GM18517 (cell line): ENCODE data around the gene TYW5.

ENCODE experiments used
- ATAC-seq: cut with Tn5 transposase; IDR thresholded peaks from one replicate; pipeline ENCODE4 v1.9.1; 2021; ENCODE audit warnings: mild to moderate bottlenecking, moderate library complexity; ENCODE audit not compliant: unreplicated experiment

The TYW5 gene

GRCh38 chr2:199955339-199956061 lies at the start of gene TYW5, which contains the start of gene MAIP1:
TYW5 (minus strand) TSS chr2:199955491; CDS start chr2:199955470, 21 bp downstream.
MAIP1 (plus strand) TSS chr2:199955582; CDS start chr2:199955799, 217 bp downstream.
- ATAC-seq, result peak; percentile 87

GRCh38 chr2:200003444-200003843 lies 48.2 kb upstream of the TYW5 start:
- ATAC-seq, result no peak

GRCh38 chr2:200000444-200001163 lies 45.3 kb upstream of the TYW5 start:
- no peak for ATAC-seq

- ATAC-seq, result no peak
Measured at GRCh38 chr2:199999166-199999565, 43.9 kb upstream of the TYW5 start.

- no peak for ATAC-seq
Measured at GRCh38 chr2:199997296-199997695, 42.0 kb upstream of the TYW5 start.

GRCh38 chr2:199994896-199995295 lies 39.6 kb upstream of the TYW5 start:
- no peak for ATAC-seq

GRCh38 chr2:199994371-199994770 lies 39.1 kb upstream of the TYW5 start:
- ATAC-seq, result no peak

- no peak for ATAC-seq
Measured at GRCh38 chr2:199992296-199992695, 37.0 kb upstream of the TYW5 start.

GRCh38 chr2:199991691-199992090 lies 36.4 kb upstream of the TYW5 start:
- no peak for ATAC-seq

- no peak for ATAC-seq
Measured at GRCh38 chr2:199989822-199990221, 34.5 kb upstream of the TYW5 start.

GRCh38 chr2:199988151-199988550 lies 32.9 kb upstream of the TYW5 start:
- no peak for ATAC-seq

- ATAC-seq, result no peak
Measured at GRCh38 chr2:199987586-199987985, 32.3 kb upstream of the TYW5 start.

GRCh38 chr2:199985625-199986207 lies 30.4 kb upstream of the TYW5 start:
- ATAC-seq, result peak; percentile 66

- no peak for ATAC-seq
Measured at GRCh38 chr2:199984755-199985154, 29.5 kb upstream of the TYW5 start.

GRCh38 chr2:199984159-199984558 lies 28.9 kb upstream of the TYW5 start:
- ATAC-seq, result no peak

GRCh38 chr2:199983534-199983933 lies 28.2 kb upstream of the TYW5 start:
- no peak for ATAC-seq

- ATAC-seq, result no peak
Measured at GRCh38 chr2:199982126-199982843, 27.0 kb upstream of the TYW5 start.

GRCh38 chr2:199979832-199980628 lies 24.7 kb upstream of the TYW5 start:
- ATAC-seq, result no peak

GRCh38 chr2:199979398-199979797 lies 24.1 kb upstream of the TYW5 start:
- ATAC-seq, result no peak

- ATAC-seq, result peak; percentile 83
Measured at GRCh38 chr2:199977984-199978415, 22.7 kb upstream of the TYW5 start.
